ENCODE measurements around the gene KSR2. TPM values are rescaled to one million over a fixed set of nuclear protein-coding genes. Genes with fewer than 3 reads are reported as not detected.
A peak's percentile ranks its signal among the peaks of the same experiment; 100 is the strongest.

KSR2 gene
- total and polyA plus RNA-seq, 2 experiments from 2014 or later, result under 0.01 to 0.02 TPM

- Histone ChIP-seq H3K4me1 (ENCODE audit: low read depth) (no peaks in the 10 kb centered on the region), H3K9me3 (ENCODE audit: low read depth) (no peaks in the 10 kb centered on the region), H3K27me3 (no peaks in the 10 kb centered on the region), H3K27ac (no peak overlapping the region), H3K4me3 (no peak overlapping the region), H3K36me3 (no peaks in the 10 kb centered on the region)
- TF ChIP-seq CTCF (IDR thresholded peaks at IDR 0.05; ENCODE audit: low read depth, low read length), result no peak
- no peak for DNase-seq (ENCODE audit: low read depth in 1 of 2, low spot score in 1 of 2)
Measured at GRCh38 chr12:117517219-117517739, 451.5 kb downstream of the KSR2 start.

- Histone ChIP-seq H3K36me3 (no peaks in the 10 kb centered on the region), H3K9me3 (ENCODE audit: low read depth) (no peaks in the 10 kb centered on the region), H3K4me1 (ENCODE audit: low read depth) (no peaks in the 10 kb centered on the region), H3K27me3 (no peaks in the 10 kb centered on the region), H3K4me3 (no peak overlapping the region), H3K27ac (no peak overlapping the region)
- no peak for TF ChIP-seq CTCF (IDR thresholded peaks at IDR 0.05; ENCODE audit: low read depth, low read length)
- no peak for DNase-seq (ENCODE audit: low read depth in 1 of 2, low spot score in 1 of 2)
Measured at GRCh38 chr12:117516034-117516433, 452.8 kb downstream of the KSR2 start.

- H3K9me3 ChIP-seq (ENCODE audit: low read depth), result no peaks in the 10 kb centered on the region
- peak in 1 of 2 donors; percentile 21 for DNase-seq (ENCODE audit: low read depth in 1 of 2, low spot score in 1 of 2)
- no peaks in the 10 kb centered on the region for H3K4me1 ChIP-seq (ENCODE audit: low read depth)
- TF ChIP-seq CTCF (IDR thresholded peaks at IDR 0.05; ENCODE audit: low read depth, low read length), result no peak
- no peak overlapping the region for H3K4me3 ChIP-seq
- no peak overlapping the region for H3K27ac ChIP-seq
- no peaks in the 10 kb centered on the region for H3K27me3 ChIP-seq
- H3K36me3 ChIP-seq, result no peaks in the 10 kb centered on the region
Measured at GRCh38 chr12:117514016-117514415, 454.8 kb downstream of the KSR2 start.

GRCh38 chr12:117513353-117513752 lies 455.4 kb downstream of the KSR2 start:
- no peaks in the 10 kb centered on the region for H3K27me3 ChIP-seq

GRCh38 chr12:117508468-117508867 lies 460.3 kb downstream of the KSR2 start:
- Histone ChIP-seq H3K4me3 (no peak overlapping the region), H3K4me1 (ENCODE audit: low read depth) (no peaks in the 10 kb centered on the region), H3K36me3 (no peaks in the 10 kb centered on the region), H3K27me3 (no peaks in the 10 kb centered on the region), H3K9me3 (ENCODE audit: low read depth) (no peaks in the 10 kb centered on the region), H3K27ac (no peak overlapping the region)
- no peak for TF ChIP-seq CTCF (IDR thresholded peaks at IDR 0.05; ENCODE audit: low read depth, low read length)
- DNase-seq (ENCODE audit: low read depth in 1 of 2, low spot score in 1 of 2), result no peak

More at GRCh38 chr12:117513353-117513752, 455.4 kb downstream of the KSR2 start:
- H3K9me3 ChIP-seq (ENCODE audit: low read depth), result no peaks in the 10 kb centered on the region
- TF ChIP-seq CTCF (IDR thresholded peaks at IDR 0.05; ENCODE audit: low read depth, low read length), result no peak
- H3K4me1 ChIP-seq (ENCODE audit: low read depth), result no peaks in the 10 kb centered on the region
- H3K36me3 ChIP-seq, result no peaks in the 10 kb centered on the region
- no peak overlapping the region for H3K27ac ChIP-seq
- H3K4me3 ChIP-seq, result no peak overlapping the region
- no peak for DNase-seq (ENCODE audit: low read depth in 1 of 2, low spot score in 1 of 2)
